Thymus (tissue), 11 donors: ENCODE measurements around the gene CLDN7. TPM values are rescaled to one million over a fixed set of nuclear protein-coding genes. Genes with fewer than 3 reads are reported as not detected.

Source experiments
- DNase-seq, 9 donors: peaks; one replicate each; pipeline ENCODE4 v3.0.0-alpha.2; 2013; ENCODE audit warnings: low spot score in 9 of 9, low read depth in 6 of 9, missing footprints in 1 of 9
- H3K27ac ChIP-seq, 2 donors: one replicate each; pipeline ENCODE4 v1.5.1; 2013; ENCODE audit warnings: control low read depth in 1 of 2, low read depth in 1 of 2, low read length in 1 of 2, mild to moderate bottlenecking in 1 of 2, moderate library complexity in 1 of 2
- H3K27me3 ChIP-seq, 2 donors: one replicate each; pipeline ENCODE4 v1.5.1; 2013; ENCODE audit warnings: low read length in 1 of 2; ENCODE audit not compliant: control insufficient read depth in 2 of 2, insufficient read depth in 1 of 2
- H3K36me3 ChIP-seq, 2 donors: one replicate each; pipeline ENCODE4 v1.5.1; 2013; ENCODE audit warnings: low read length in 1 of 2, mild to moderate bottlenecking in 1 of 2, moderate library complexity in 1 of 2; ENCODE audit not compliant: control insufficient read depth in 2 of 2, insufficient read depth in 2 of 2
- H3K4me1 ChIP-seq, 2 donors: one replicate each; pipeline ENCODE4 v1.5.1; 2013; ENCODE audit warnings: low read length in 2 of 2; ENCODE audit not compliant: control insufficient read depth in 2 of 2, insufficient read depth in 2 of 2
- H3K4me3 ChIP-seq, 2 donors: one replicate each; pipeline ENCODE4 v1.5.1; 2013; ENCODE audit warnings: low read length in 2 of 2, control low read depth in 1 of 2, mild to moderate bottlenecking in 1 of 2
- H3K9me3 ChIP-seq, 2 donors: one replicate each; pipeline ENCODE4 v1.5.1; 2013; ENCODE audit warnings: low read length in 1 of 2, mild to moderate bottlenecking in 1 of 2; ENCODE audit not compliant: control insufficient read depth in 2 of 2, insufficient read depth in 1 of 2
- WGBS: extraction: QIAGEN DNeasy Blood & Tissue Kit; methylation state at CpG from one replicate; pipeline ENCODE4 v1.1.7; 2013; 5-methylcytosine and 5-hydroxymethylcytosine counted together
- polyA plus RNA-seq: library from polyadenylated mRNA; stranded (reverse); fragments of 200-250 nt; gene quantifications from one replicate; pipeline ENCODE4 v1.2.3, GENCODE V29; 2013
- total RNA-seq: library from RNA; stranded (reverse); fragments of 120-200 nt; gene quantifications from one replicate; pipeline ENCODE4 v1.2.4, GENCODE V29; 2013
- donor health status: healthy.

CLDN7 gene
- total and polyA plus RNA-seq, 2 donors, result 6.3 to 34.9 TPM

DNA sequence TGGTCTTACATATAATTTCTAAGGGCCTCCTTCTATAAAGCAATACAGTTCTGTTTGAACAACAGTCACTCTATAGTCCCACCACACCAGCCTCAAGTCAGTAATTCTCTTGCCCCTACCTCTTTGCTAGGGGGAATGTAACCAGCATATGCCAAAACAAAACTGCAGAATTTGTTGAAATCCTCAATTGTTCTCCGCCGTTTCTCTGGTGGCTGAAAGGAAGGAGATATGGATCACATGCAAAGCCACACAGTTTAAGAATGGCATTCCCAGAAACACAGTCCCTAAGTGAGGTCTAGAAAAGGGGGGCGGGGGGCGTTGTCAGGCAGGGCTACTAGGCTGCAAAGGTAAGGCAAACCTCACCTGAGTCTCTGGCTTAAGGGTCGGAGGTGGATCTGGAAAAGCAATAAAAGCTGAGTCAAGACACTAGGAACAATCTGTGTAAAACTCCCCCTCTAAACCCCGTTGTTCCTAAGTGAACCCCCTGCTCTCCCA lies 25.0 kb downstream of the CLDN7 start:
- Histone ChIP-seq H3K27ac (peak overlapping the region; percentile 91 to 97), H3K36me3 (peaks cover 28 to 40% of the 10 kb centered on the region in 2 donors), H3K4me1 (peaks cover 37 to 63% of the 10 kb centered on the region in 2 donors), H3K27me3 (no peaks in the 10 kb centered on the region), H3K9me3 (no peaks in the 10 kb centered on the region), H3K4me3 (peak overlapping the region; percentile 80 to 89)
- 45% methylated on average over 6 of the region's 6 CpGs for WGBS
- no peak for DNase-seq

DNA sequence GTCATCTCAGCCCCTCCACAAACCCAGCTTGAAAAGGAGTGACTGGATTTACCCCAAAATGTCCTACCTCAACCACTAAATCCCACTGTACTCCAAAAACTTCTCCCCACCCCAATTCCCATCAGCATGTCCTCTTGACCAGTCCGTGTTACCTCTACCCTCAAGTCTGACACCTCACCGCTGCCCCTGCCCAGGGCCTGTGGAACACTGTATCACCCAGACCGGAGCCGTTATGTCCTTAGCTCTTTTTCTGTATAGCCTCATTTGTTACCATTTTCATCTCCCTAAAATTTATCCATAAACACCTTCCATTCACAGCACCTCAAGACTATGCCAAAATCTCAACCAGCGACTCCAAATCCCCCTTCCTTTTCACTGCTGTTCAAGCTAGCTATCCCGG lies 25.5 kb downstream of the CLDN7 start:
- Histone ChIP-seq H3K36me3 (peaks cover 28 to 42% of the 10 kb centered on the region in 2 donors), H3K27ac (peak overlapping the region; percentile 91 to 97), H3K4me3 (no peak overlapping the region), H3K27me3 (no peaks in the 10 kb centered on the region), H3K9me3 (no peaks in the 10 kb centered on the region), H3K4me1 (peaks cover 41 to 61% of the 10 kb centered on the region in 2 donors)
- DNase-seq, result no peak
- WGBS, result 97% methylated on average over 6 of the region's 6 CpGs

DNA sequence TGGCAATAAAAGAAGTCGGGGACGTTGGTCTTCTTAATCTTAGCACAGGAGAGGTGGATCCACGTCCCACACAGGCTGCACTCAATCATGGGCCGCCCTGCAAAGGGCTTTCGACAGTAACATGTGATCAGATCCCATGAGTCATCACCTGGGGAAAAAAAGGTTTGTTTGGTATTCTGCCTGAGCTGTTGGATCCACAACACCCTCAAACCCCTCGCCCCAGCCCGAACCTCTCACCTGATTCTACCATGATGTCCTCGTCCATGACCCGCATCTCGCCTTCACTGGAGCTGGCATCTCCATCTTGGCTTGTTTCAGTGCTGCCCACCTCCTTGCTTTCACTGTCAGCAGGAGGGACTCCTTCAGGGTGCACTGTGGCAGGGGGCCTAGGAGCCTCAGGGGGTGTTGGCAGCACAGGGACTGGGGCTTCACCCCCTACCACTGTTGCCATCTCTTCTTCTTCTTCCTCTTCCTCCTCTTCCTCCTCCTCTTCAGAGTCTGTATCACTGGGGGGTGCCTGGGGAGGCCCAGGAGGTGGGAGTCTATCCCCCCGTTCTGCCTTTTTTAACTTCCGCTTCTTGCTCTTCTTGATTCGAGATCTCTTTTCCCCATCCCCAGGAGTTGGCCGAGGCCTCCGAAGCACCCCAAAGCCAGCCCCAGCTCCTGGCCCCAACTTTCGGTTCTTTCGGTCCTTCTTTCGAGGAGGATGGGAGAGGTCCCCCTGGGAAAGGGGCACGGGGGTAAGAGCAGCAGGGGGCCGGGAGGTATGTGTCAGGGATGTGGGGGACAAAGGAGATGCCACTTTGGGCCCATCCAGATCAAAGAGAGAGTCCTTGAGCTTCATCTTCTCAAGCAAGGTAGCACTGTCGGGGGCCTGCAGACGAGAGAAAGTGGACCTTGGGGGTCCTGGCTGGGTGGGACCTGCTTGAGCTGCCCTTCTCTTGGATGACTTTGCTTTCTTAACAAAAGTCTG lies 26.3 kb downstream of the CLDN7 start:
- WGBS, result 97% methylated on average over 22 of the region's 22 CpGs
- H3K36me3 ChIP-seq, result peaks cover 27 to 38% of the 10 kb centered on the region in 2 donors
- DNase-seq, result no peak
- peaks cover 36 to 52% of the 10 kb centered on the region in 2 donors for H3K4me1 ChIP-seq
- H3K27ac ChIP-seq, result peak overlapping the region in 1 of 2 donors; percentile 8
- H3K4me3 ChIP-seq, result no peak overlapping the region
- no peaks in the 10 kb centered on the region for H3K27me3 ChIP-seq
- no peaks in the 10 kb centered on the region for H3K9me3 ChIP-seq

DNA sequence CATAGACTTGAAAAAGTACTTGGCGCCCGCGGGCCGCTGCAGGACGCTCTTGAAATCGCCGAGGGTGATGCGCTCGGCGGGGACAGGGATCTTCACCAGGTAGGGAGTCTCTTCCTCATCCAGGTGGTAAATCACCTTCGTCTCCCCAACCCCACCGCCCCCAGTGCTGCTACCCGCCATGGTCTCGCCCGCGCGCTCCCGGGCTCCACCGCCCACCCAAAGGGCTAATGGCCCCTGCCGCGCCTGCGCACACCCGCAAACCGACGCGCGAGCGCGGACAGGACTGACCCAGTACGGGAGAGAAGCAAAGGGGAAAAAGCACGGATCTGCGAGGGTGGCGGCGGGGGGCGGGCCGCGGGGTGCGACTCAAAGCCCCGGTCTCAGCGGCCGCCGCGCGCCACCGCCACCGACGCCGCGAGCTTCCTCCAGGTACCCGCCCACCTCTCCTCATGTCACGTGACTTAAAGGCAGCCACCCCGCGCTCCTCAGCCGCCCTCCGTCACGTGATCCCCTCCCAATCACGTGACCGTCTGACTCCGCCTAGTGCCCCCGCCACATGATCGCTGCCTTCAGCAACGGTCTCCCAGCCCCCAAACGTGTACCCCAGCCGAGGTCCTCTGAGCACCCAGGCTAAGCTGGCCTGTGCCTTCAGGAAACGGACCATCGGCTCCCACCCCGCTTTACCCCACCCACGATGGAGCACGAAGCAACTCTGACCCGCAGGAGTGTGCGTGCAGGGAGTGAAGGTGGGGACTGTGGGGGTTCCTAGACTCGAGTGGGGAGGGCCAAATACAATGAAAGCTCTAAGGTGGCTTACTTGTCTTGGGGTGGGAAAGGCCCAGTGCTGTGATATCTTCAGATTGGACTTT lies 28.0 kb downstream of the CLDN7 start, which contains the start of gene DVL2:
Gene DVL2 (minus strand): TSS at position 435 of the 869 bp plus-strand sequence. CDS start 255 bp downstream, at position 180.
- Histone ChIP-seq H3K27me3 (no peaks in the 10 kb centered on the region), H3K27ac (peak within 1 kb of the TSS; percentile 72 to 91), H3K4me3 (peak within 1 kb of the TSS; percentile 87 to 91), H3K36me3 (peaks cover 31 to 45% of the 10 kb centered on the region in 2 donors), H3K9me3 (no peaks in the 10 kb centered on the region), H3K4me1 (peaks cover 29 to 42% of the 10 kb centered on the region in 2 donors)
- WGBS, result under 1% methylated on average over 72 of the region's 72 CpGs
- peak in 8 of 9 donors; percentile 88 to 97 (median 95) for DNase-seq

DNA sequence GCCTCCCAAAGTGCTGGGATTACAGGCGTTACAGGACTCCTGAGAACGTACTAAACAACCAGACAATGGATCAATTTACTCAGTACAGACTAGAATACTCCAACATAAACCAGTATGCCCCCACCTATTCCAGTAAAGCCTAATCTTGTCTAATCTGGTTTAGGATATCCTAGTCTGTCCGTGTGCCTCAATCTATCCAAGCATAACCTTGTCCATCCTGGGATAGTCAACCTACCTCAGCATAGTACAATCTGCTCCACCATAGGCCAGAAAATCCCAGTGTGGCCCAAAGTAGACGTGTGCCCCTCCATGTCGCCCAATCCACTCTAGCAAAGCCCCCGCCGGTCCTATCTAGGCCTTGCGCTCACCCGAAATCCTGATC lies 28.6 kb downstream of the CLDN7 start:
- Histone ChIP-seq H3K27ac (peak overlapping the region; percentile 72 to 91), H3K27me3 (no peaks in the 10 kb centered on the region), H3K4me1 (peaks cover 29 to 42% of the 10 kb centered on the region in 2 donors), H3K9me3 (no peaks in the 10 kb centered on the region), H3K36me3 (peaks cover 38 to 51% of the 10 kb centered on the region in 2 donors), H3K4me3 (peak overlapping the region; percentile 87 to 91)
- 5% methylated on average over 9 of the region's 9 CpGs for WGBS
- no peak for DNase-seq

DNA sequence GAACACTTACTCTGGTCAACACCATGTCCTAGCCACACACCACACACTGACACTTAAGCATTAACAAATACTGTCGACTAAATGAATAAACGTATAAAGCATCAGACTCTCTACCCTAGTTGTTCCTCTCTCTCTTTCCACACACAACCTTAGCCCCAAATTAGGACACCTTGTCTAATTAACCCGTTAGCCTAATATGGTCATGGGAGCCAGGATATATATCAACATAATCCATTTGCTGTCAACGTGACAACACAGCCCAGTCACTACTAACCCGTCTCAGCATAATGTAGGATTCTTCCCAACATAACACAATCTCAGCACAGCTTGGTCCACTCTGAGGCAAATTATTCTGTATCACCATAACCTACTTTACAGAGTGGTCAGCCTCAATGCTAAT lies 30.2 kb downstream of the CLDN7 start:
- no peaks in the 10 kb centered on the region for H3K9me3 ChIP-seq
- 94% methylated on average over 5 of the region's 5 CpGs for WGBS
- H3K4me1 ChIP-seq, result peaks cover 25 to 36% of the 10 kb centered on the region in 2 donors
- H3K27me3 ChIP-seq, result no peaks in the 10 kb centered on the region
- no peak overlapping the region for H3K27ac ChIP-seq
- H3K4me3 ChIP-seq, result no peak overlapping the region
- peaks cover 53 to 61% of the 10 kb centered on the region in 2 donors for H3K36me3 ChIP-seq
- DNase-seq, result no peak

DNA sequence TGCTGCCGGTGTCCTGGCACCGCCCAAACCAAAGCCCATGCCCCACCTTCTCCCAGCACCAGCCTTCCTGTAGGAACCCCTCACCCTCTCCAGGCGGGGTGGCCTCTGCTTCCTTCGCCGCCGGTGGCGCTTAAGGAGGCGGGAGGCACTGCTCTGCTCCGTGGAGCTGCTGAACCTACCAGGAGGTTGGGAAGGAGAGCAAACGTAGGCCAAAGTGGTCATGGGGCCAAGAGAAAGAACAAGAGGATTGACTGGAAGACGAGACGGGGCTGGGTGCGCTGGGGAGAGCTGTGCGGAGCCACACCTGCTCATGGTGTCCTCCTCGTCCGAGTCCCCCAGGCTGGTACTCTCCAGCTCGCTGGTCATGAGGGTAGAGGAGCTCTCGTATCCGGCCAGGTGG lies 32.8 kb downstream of the CLDN7 start:
- no peaks in the 10 kb centered on the region for H3K27me3 ChIP-seq
- no peak for DNase-seq
- no peak overlapping the region for H3K27ac ChIP-seq
- no peaks in the 10 kb centered on the region for H3K9me3 ChIP-seq
- peaks cover 61 to 63% of the 10 kb centered on the region in 2 donors for H3K36me3 ChIP-seq
- no peak overlapping the region for H3K4me3 ChIP-seq
- 97% methylated on average over 19 of the region's 19 CpGs for WGBS
- H3K4me1 ChIP-seq, result peaks cover 16% of the 10 kb centered on the region in 2 donors

DNA sequence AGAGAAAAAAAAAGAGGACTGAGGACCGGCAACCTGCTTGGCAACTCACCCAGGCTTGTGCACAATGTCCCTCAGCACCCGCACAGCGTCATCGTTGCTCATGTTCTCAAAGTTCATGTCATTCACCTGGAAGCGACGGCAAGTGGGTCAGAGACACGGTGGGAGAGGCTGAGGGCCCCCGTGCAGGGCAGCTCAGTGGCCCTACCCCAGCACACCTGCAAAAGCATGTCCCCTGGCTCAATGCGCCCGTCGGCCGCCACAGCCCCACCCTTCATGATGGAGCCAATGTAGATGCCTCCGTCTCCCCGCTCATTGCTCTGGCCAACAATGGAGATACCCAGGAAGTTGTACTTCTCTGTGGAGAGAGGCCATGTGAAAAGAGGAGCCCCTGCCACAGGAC lies 33.4 kb downstream of the CLDN7 start:
- no peak overlapping the region for H3K27ac ChIP-seq
- no peaks in the 10 kb centered on the region for H3K27me3 ChIP-seq
- over 99% methylated on average over 14 of the region's 14 CpGs for WGBS
- H3K36me3 ChIP-seq, result peaks cover 67 to 68% of the 10 kb centered on the region in 2 donors
- peaks cover 15 to 16% of the 10 kb centered on the region in 2 donors for H3K4me1 ChIP-seq
- DNase-seq, result no peak
- no peak overlapping the region for H3K4me3 ChIP-seq
- H3K9me3 ChIP-seq, result no peaks in the 10 kb centered on the region
